CD4-positive, alpha-beta T cell (primary cell): ENCODE data around the gene TMEM87B. TPM values are rescaled to one million over a fixed set of nuclear protein-coding genes. Genes with fewer than 3 reads are reported as not detected.

Source experiments
- ATAC-seq: fragments of 200-7000 bp; cut with Tn5 transposase; one replicate; pipeline ENCODE4 v1.10.0; 2022; ENCODE audit warnings: mild to moderate bottlenecking; ENCODE audit not compliant: poor library complexity
- CTCF ChIA-PET: fragments of 350-600 bp; sonication (Branson Sonifier 250); formaldehyde crosslinking; loops from one replicate; lab custom pipeline; 2021; ENCODE audit warnings: antibody characterized with exemption, inconsistent platforms; lab: Charles Lee
- POLR2A ChIA-PET: fragments of 350-600 bp; sonication (Branson Sonifier 250); formaldehyde crosslinking; loops from one replicate; lab custom pipeline; 2021; ENCODE audit warnings: antibody characterized with exemption, inconsistent platforms; lab: Charles Lee
- DNase-seq, 14 experiments: peaks; one replicate each; pipeline ENCODE4 v3.0.0-alpha.2; 2013 to 2020; ENCODE audit warnings: mixed read lengths in 2 of 14
- H3K27ac ChIP-seq, 2 donors: one replicate each; pipeline versions ENCODE4 v1.5.1 to v1.7.0; 2013; ENCODE audit warnings: low read length in 2 of 2, low read depth in 1 of 2, mild to moderate bottlenecking in 1 of 2
- H3K27me3 ChIP-seq, 2 experiments: 1 replicate in 1 of 2; 2 replicates in 1 of 2; pipeline versions ENCODE4 v1.6.1 to v1.7.0; 2013; ENCODE audit warnings: low read length in 2 of 2, control low read depth in 1 of 2, mild to moderate bottlenecking in 1 of 2, moderate library complexity in 1 of 2; ENCODE audit not compliant: insufficient read depth in 2 of 2, control insufficient read depth in 1 of 2
- H3K36me3 ChIP-seq: one replicate; pipeline ENCODE4 v1.6.1; 2013; ENCODE audit warnings: low read length, control low read depth; ENCODE audit not compliant: insufficient read depth
- H3K4me1 ChIP-seq: one replicate; pipeline ENCODE4 v1.6.1; 2013; ENCODE audit warnings: low read length, control low read depth; ENCODE audit not compliant: insufficient read depth
- H3K4me3 ChIP-seq: one replicate; pipeline ENCODE4 v1.5.1; 2013; ENCODE audit warnings: mild to moderate bottlenecking, low read length, moderate library complexity
- H3K9me3 ChIP-seq, 2 experiments: 1 replicate in 1 of 2; 2 replicates in 1 of 2; pipeline versions ENCODE4 v1.6.1 to v1.7.0; 2013; ENCODE audit warnings: low read length in 2 of 2, mild to moderate bottlenecking in 2 of 2, control low read depth in 1 of 2, moderate library complexity in 1 of 2; ENCODE audit not compliant: control insufficient read depth in 1 of 2, insufficient read depth in 1 of 2
- H3K27ac Mint-ChIP-seq: one replicate; pipeline ENCODE4 v1.8.0; 2020; ENCODE audit warnings: mixed read lengths
- H3K27me3 Mint-ChIP-seq: one replicate; pipeline ENCODE4 v1.8.0; 2021; ENCODE audit warnings: mixed read lengths
- H3K36me3 Mint-ChIP-seq: one replicate; pipeline ENCODE4 v1.8.0; 2021; ENCODE audit warnings: low read depth, mixed read lengths
- H3K4me1 Mint-ChIP-seq: one replicate; pipeline ENCODE4 v1.8.0; 2021; ENCODE audit warnings: low read depth, mixed read lengths
- H3K4me3 Mint-ChIP-seq: one replicate; pipeline ENCODE4 v1.8.0; 2020; ENCODE audit warnings: mild to moderate bottlenecking, mixed read lengths
- H3K9me3 Mint-ChIP-seq: one replicate; pipeline ENCODE4 v1.8.0; 2020; ENCODE audit warnings: mixed read lengths
- intact Hi-C, 2 experiments: fragments of 100-400 bp; cut with DNase I in 1 of 2; cut with micrococcal nuclease in 1 of 2; formaldehyde crosslinking; loops; one replicate each; pipeline versions ENCODE4 v1.15.1 to v1.9.0; 2023 to 2025; cut with DNase I, micrococcal nuclease
- total RNA-seq, 174 experiments: library from RNA in 2 of 174; stranded (reverse) in 2 of 174; gene quantifications; one replicate each; pipeline ENCODE4 v1.2.3 and lab custom pipeline; 2021 to 2026
- TF ChIP-seq, protein P1 (sequence below): fragments of 200-600 bp; IDR thresholded peaks from one replicate; pipeline ENCODE4 v1.8.0; 2022; ENCODE audit warnings: antibody characterized with exemption, mild to moderate bottlenecking

The TMEM87B gene
- total RNA-seq, 2 experiments from 2014 or later: 8.9 to 12.1 TPM

DNA sequence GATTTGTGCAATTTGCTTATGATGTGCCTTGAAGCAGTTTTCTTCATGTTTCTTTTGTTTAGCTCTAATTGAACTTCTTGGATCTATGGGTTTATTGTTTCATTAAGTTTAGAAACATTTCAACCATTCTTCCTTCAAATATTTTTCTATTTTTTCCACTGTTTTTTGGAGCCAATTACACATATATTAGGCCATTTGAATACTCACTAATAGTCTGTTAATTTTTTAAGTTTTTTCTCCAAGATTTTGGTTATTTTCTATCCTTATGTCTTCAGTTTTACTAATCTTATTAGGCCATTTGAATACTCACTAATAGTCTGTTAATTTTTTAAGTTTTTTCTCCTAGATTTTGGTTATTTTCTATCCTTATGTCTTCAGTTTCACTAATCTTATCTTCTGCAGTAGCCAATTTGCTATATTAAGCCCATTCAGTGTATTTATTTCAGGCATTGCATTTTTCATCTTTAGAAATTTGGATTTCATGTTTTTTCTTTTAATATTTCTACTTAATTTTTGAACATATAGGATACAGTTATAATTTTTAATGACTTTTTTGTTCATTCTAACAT, 9.5 kb upstream of the TMEM87B start:
- peaks cover 3% of the 10 kb centered on the region for H3K9me3 Mint-ChIP-seq
- H3K36me3 Mint-ChIP-seq: no peaks in the 10 kb centered on the region
- ChIA-PET CTCF (interaction anchor here (1.3 kb wide), 1 partner anchor 158 kb away, joined by 3 read pairs; no protein-coding TSS in a partner anchor), POLR2A (no interaction called here)
- DNase-seq (no peak), ATAC-seq (no peak)
- H3K4me3 Mint-ChIP-seq: no peak overlapping the region
- H3K4me1 Mint-ChIP-seq: no peaks in the 10 kb centered on the region
- Histone ChIP-seq H3K9me3 (peaks cover 0 to 4% of the 10 kb centered on the region in 2 experiments), H3K4me1 (no peaks in the 10 kb centered on the region), H3K36me3 (no peaks in the 10 kb centered on the region), H3K4me3 (no peak overlapping the region), H3K27ac (no peak overlapping the region), H3K27me3 (no peaks in the 10 kb centered on the region)
- TF ChIP-seq, protein P1, sequence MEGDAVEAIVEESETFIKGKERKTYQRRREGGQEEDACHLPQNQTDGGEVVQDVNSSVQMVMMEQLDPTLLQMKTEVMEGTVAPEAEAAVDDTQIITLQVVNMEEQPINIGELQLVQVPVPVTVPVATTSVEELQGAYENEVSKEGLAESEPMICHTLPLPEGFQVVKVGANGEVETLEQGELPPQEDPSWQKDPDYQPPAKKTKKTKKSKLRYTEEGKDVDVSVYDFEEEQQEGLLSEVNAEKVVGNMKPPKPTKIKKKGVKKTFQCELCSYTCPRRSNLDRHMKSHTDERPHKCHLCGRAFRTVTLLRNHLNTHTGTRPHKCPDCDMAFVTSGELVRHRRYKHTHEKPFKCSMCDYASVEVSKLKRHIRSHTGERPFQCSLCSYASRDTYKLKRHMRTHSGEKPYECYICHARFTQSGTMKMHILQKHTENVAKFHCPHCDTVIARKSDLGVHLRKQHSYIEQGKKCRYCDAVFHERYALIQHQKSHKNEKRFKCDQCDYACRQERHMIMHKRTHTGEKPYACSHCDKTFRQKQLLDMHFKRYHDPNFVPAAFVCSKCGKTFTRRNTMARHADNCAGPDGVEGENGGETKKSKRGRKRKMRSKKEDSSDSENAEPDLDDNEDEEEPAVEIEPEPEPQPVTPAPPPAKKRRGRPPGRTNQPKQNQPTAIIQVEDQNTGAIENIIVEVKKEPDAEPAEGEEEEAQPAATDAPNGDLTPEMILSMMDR: no peak
- no peaks in the 10 kb centered on the region for H3K27me3 Mint-ChIP-seq
- intact Hi-C loops: no loop called here
- H3K27ac Mint-ChIP-seq: no peak overlapping the region

DNA sequence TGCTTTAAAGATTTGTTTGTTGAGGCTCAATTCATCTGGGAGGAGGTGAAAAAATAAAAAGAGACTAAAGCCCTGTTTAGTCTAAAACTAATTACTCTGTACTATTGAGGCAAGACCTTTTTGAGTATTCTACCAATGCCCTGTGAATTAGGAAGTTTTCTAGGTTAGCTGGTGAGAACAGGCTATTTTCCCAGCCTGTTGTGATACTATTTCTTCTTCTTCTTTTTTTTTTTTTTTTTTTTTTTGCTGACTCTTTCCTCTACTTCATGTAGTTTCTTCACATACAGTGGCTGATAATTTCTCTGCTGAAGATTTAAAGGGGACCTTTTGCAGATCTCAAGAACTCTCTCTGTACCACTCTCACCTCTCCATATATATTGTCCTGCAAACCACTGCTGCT, 8.8 kb upstream of the TMEM87B start:
- H3K27me3 Mint-ChIP-seq: no peaks in the 10 kb centered on the region
- no peak for DNase-seq
- H3K27ac Mint-ChIP-seq: no peak overlapping the region
- no peak overlapping the region for H3K27ac ChIP-seq
- POLR2A ChIA-PET: no interaction called here
- H3K36me3 Mint-ChIP-seq: no peaks in the 10 kb centered on the region
- H3K9me3 Mint-ChIP-seq: peaks cover 3% of the 10 kb centered on the region
- H3K9me3 ChIP-seq: peaks cover 0 to 4% of the 10 kb centered on the region in 2 experiments
- intact Hi-C loops: no loop called here
- TF ChIP-seq, protein P1: no peak
- no peaks in the 10 kb centered on the region for H3K27me3 ChIP-seq
- H3K36me3 ChIP-seq: no peaks in the 10 kb centered on the region
- no peaks in the 10 kb centered on the region for H3K4me1 ChIP-seq
- no peak overlapping the region for H3K4me3 Mint-ChIP-seq
- CTCF ChIA-PET: interaction anchor here (1.3 kb wide), 1 partner anchor 159 kb away, joined by 3 read pairs; no protein-coding TSS in a partner anchor
- no peaks in the 10 kb centered on the region for H3K4me1 Mint-ChIP-seq
- no peak overlapping the region for H3K4me3 ChIP-seq
- ATAC-seq: no peak

DNA sequence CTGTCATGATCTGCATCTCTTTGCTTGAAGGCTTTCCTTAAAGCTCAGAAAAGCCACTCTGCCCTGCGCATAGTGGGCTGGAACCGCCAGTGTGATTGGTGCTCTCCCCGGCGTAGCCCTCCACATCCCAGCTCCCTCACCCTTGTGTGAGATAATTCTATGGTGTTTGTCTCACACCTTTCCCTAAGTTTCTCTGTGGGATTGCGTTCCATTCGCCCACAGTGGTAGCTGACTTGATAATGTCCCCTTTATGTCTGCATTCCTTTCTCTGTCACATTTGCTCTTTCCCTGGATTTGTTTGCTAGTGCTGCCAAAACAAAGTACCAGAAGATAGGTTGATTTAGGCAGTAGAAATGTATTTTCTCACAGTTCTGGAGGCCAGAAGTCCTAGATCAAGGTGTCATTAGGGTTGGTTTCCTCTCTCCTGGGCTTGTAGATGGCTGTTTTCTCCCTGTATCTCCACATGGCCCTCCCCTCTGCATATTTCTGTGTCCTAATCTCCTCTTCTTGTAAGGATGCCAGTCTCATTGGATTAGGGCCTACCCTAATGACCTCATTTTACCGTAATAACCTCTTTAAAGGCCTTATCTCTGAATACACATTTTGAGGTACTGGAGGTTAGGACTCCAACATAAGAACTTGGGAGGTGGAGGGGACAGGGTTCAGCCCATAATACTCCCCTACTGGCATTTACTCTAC, 7.4 kb upstream of the TMEM87B start:
- Histone ChIP-seq H3K4me3 (no peak overlapping the region), H3K27ac (no peak overlapping the region), H3K27me3 (no peaks in the 10 kb centered on the region), H3K36me3 (no peaks in the 10 kb centered on the region), H3K9me3 (peaks cover 0 to 4% of the 10 kb centered on the region in 2 experiments), H3K4me1 (no peaks in the 10 kb centered on the region)
- no peaks in the 10 kb centered on the region for H3K27me3 Mint-ChIP-seq
- peaks cover 3% of the 10 kb centered on the region for H3K9me3 Mint-ChIP-seq
- no peak overlapping the region for H3K27ac Mint-ChIP-seq
- no peak overlapping the region for H3K4me3 Mint-ChIP-seq
- no peak for DNase-seq
- CTCF ChIA-PET: interaction anchor here (2.7 kb wide), 1 partner anchor 160 kb away, joined by 17 read pairs; no protein-coding TSS in a partner anchor
- no peaks in the 10 kb centered on the region for H3K4me1 Mint-ChIP-seq
- TF ChIP-seq, protein P1: no peak
- intact Hi-C loops: loop anchor here (1.0 kb wide), 2 partner anchors 159 to 160 kb away; no protein-coding TSS in a partner anchor
- POLR2A ChIA-PET: interaction anchor here (0.8 kb wide), 1 partner anchor 160 kb away, joined by 4 read pairs; no protein-coding TSS in a partner anchor
- ATAC-seq: no peak
- no peaks in the 10 kb centered on the region for H3K36me3 Mint-ChIP-seq
